HG02798 (cell line): ENCODE results near the gene DPF3.
"Not testable (repeated sequence)": the region's sequence is repeated elsewhere in the genome, so short reads cannot be mapped to it uniquely, and the experiment has no call there.

Experiments
- ATAC-seq: cut with Tn5 transposase; IDR thresholded peaks from one replicate; pipeline ENCODE4 v1.9.1; 2021; ENCODE audit warnings: mild to moderate bottlenecking; ENCODE audit not compliant: unreplicated experiment, poor library complexity

DPF3 gene

DNA sequence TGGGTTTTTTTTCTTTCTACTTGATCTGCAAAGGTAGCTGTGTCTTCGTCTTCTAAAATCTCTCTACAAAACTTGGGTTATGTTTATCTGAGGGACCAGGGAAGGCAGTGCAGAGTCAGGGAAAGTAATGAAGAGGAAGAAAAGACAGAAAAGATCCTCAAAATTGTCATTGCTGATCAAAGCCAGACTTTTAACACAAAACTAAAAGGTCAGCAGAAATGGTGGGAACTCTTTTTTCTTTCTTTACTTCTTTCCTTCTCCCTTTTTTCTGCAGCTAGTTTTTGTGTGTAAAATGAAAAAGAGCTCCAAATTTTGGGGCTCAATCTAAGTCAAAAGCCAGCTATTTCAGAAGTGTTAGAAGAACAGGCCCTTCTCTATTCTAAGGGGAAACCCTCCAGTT lies 11.9 kb downstream of the DPF3 start:
- no peak for ATAC-seq

DNA sequence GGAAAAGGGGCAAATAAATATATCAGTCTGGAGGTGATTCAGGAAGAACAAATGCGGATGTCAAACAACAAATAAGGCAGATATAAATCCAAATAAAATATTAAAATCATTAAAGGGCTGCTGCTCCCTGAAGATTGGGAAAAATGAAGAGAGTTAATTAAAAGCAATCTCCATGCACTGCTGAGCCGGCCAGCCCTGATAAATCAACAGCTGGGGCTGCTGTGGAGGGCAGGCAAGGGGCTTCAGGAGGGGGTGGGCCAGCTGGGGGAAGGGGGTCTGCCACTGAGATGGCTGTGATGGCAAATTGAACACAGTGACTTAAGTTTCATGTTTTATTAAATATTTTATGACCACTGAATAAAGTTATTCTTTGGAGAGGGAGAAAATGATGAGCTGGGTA lies 12.4 kb downstream of the DPF3 start:
- ATAC-seq, result no peak

DNA sequence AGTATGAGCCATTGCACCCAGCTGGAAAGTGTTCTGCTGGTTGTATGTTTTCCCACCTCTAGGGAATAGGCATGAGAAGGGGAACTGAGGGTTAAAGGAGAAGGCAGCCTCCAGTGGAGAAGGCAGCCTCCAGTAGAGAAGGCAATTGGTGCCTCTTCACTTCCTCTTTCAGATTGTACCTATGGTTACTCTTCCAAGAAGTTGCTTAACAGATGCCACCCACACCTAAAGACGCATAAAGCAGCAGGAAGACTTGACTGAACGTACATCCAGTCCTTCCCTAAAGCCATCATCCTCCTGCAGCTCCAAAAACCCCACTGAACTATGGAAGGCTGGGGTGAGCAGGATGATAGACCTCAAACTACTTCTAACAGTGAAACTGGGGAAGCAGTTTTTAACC lies 13.1 kb downstream of the DPF3 start:
- no peak for ATAC-seq

DNA sequence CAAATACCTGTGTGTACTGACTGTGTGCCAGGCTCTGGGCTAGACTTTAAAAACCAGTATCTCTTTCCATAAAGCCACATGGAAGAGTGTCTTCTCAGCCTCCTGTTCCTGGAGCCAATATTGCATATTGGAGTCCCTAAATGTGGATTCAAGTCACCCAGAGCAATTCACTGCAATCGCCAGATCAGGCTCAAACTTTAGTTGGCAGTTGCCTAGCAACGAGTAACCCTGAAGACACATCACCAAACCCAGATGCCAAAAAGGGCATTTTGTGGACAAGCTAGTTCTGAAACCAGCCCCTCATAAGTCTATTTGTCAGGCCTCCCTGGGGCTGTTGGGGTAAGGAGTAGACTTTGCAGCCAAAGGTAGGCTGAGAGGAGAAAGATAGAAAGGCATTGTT lies 13.7 kb downstream of the DPF3 start:
- ATAC-seq, result no peak

DNA sequence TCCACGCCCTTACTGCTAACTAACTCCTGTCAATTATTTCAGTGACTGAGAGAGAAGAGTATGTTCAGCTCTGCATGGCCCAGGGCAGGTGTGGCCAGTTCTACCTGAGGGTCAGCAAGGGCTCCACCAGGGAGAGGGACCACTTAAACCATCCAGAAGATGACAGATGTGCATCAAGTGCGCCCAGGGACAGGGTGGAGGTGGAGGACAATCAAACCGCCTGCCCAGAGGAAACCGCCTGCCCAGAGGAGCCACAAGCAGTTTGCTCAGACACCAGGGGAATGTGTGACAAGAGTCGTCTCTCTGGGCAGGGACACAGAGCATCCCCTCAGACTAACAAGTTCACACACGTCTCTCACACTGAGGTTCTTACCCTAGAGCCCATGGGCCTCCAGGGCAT lies 14.5 kb downstream of the DPF3 start:
- no peak for ATAC-seq

DNA sequence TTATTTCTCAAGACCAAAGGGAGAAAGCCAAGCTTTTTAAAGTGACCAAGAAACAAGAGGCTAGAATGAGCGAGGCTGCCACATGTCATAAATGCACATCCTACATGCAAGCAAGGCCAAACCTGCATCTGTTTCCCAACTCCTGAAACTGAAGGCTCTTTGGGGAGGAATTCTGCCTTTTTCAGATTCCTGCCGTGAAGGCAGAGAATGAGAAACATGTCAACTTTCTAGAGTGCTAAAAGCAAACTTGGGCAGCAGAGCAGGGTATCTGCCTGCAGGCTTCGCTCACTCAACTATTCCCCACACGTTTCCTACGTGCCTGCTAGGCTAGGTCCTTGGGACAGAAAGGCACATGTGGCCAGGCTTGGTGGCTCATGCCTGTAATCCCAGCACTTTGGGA lies 15.2 kb downstream of the DPF3 start:
- no peak for ATAC-seq

DNA sequence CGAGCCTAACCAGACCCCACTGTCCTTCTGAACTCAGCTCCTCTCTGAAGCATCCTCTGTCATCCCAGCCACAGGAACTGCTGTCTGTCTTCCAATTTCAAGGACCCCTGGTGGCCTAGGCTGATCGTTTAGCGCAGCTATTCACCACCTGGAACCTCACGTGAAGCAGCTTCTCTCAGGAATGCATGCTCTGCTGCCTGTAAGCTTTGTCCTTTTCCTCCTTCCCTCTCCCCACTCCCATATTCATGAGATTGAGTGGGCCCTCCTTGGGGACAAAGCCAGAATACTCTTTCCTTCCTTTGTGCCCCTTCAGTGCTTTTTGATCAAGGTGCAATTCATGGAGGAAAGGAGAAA lies 17.2 kb downstream of the DPF3 start:
- ATAC-seq, result no peak

DNA sequence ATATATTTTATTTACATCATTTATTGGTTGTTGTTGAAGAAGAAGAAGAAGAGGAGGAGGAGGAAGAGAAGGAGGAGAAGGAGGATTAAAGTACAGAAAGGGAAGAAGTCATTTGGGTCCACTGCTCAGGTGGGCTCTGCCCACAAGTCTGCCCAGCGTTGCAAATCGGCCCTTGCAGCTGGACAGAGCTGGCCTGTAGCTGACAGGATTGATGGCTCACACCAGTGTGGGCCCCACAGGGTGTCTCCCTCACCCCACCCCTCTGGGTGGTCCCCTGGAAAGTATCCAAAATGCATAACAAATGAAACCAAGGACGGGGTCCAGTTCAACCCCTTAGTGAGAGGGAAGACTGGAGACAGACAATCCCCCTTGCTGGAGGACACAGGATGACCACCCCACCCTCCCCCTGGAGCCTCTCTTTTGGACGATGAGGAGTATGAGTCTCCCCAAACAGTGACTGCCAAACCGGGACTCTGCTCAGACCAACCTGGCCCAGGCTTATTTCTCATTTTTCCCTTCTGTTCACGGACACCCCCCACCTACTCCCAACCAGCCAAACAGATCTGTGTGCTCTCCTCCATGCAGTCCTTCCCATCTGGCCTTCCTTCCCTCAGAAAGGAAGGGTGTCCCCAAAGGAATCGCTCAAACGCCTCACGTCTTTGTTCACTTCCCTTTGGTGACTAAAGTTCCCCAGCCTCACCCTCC lies 17.7 kb downstream of the DPF3 start:
- no peak for ATAC-seq

DNA sequence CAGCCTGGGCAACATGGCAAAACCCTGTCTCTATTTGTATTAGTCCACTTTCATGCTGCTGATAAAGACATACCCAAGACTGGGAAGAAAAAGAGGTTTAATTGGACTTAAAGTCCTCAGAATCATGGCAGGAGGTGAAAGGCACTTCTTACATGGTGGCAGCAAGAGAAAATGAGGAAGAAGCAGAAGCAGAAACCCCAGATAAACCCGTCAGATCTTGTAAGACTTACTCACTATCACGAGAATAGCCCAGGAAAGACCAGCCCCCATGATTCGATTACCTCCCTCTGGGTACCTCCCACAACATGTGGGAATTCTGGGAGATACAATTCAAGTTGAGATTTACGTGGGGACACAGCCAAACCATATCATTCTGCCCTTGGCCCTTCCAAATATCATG lies 23.0 kb downstream of the DPF3 start:
- ATAC-seq, result not testable (repeated sequence)

DNA sequence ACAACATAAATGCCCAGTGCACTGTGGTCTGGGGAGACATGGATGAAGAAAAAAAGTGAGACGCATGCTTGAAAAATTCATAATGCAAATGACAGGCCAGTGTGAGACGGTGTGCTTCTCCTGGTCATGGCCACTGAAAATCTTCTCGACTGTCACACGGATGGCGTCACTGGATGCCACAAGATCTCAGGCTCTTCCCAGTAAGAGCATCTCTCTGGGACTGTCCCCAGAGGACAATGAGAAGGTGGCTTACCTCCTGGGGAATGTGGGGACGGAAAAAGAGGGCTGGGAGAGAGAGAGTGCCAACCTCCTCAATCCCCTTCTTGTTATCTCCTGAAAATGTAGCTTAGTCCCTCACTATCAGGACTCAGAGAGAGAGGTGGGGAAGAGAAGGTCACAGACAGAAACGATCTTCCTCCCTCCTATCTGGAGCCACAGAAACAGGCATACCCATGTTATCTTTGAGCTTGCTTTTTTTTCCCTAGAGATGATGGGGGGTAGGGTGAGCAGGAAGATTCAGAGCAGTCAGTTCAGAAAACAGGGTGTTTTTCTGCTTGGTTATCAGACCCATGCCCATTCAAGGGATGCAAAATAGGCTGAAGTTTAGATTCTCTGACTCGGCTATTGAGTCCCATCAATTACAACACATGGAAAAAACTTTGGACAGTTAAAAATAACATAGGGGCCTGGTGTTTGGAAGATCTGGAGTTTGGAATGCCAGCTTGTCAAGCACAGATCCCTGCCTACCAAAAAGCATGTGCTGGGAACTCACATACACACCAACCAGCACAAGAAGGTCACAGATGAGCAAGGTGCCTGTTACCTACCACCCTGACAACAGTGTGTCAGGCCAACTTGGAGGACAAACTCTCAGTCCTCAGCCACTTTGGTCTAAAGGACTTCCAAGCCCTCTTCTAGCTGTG lies 24.2 kb downstream of the DPF3 start:
- no peak for ATAC-seq

DNA sequence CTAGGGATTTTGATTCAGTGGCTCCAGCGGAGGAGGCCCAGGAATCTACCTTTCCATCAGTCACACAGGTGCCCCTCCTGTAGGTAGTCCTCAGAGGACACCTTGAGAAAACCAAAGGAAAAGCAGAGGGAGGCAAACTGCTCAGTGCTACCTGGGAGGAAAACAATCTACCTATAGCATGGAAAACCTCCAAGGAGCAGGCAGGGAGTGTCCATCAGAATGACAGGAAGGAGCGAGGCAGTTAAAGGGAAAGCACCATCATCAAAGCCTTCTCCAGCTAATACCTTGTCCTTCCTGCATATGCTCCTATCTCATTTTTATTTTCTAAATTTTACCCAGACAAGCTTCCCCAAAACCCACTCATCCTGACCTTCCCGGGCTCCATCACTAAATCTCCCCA lies 25.4 kb downstream of the DPF3 start:
- ATAC-seq, result no peak

DNA sequence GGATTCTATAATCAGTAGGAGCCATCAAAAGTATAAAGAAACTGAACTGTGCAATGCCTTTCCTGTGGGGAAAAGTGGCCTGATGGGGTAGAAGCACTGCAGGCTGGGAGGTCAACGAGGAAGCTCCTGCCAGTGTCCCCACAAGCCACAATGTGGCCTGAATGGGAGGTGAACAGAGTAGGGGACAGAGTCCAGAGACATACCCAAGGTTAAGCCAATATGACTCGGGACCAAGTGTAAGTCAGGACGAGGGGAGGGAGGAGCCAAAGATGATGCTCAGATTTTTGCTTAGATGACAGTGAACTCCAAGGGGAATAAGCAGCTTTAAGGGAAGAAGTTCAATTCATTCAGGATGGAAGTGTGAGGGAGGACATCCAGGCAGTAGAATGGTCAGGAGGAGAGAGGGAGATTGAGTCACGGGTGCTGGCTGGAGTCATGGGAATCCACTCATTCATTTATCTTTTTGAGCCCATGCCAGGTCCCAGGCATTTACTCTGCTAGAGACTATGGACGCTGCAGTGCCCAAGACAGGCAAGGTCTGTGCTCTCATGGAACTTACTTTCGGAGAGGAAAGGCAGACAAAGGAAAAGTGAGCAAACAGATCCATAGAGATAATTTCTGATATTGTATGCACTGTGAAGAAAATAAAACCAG lies 29.1 kb downstream of the DPF3 start:
- no peak for ATAC-seq

DNA sequence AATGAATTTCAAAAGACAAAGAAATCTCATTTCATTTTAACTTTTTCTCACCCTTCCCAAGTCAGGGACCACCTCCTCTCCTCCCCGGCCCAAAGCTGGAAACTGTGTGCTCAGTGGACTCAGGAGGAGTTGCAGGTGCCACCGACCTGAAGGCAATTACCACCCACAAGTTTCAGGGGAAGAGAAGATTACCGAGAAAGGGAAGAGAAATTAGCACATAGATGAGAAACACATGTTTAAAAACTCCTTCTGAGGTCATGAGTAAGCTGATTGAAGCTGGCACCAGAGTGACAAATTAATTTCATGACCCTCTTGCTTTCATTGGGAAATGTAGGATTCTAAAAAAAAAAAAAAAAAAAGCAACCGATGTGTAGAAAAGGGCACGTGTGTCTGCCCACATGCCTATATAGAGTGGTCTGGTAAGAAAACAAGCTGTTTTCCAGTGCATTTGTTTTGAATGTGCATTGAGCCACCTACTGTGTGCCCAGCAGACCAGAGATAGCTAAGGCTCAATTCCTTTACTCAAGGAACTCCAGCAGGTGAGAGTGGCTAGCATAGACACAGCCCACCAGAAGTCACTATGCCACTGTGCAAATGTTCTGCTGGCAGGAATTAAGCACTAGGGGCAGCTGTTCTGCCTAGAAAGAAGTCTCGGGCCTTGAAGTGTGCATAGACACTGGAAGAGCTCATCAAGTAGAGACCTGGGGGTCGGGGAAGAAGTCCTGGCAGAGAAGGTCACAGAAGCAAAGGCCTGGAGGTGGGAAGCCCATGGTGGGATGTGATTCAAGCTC lies 30.5 kb downstream of the DPF3 start:
- ATAC-seq, result peak; percentile 80

DNA sequence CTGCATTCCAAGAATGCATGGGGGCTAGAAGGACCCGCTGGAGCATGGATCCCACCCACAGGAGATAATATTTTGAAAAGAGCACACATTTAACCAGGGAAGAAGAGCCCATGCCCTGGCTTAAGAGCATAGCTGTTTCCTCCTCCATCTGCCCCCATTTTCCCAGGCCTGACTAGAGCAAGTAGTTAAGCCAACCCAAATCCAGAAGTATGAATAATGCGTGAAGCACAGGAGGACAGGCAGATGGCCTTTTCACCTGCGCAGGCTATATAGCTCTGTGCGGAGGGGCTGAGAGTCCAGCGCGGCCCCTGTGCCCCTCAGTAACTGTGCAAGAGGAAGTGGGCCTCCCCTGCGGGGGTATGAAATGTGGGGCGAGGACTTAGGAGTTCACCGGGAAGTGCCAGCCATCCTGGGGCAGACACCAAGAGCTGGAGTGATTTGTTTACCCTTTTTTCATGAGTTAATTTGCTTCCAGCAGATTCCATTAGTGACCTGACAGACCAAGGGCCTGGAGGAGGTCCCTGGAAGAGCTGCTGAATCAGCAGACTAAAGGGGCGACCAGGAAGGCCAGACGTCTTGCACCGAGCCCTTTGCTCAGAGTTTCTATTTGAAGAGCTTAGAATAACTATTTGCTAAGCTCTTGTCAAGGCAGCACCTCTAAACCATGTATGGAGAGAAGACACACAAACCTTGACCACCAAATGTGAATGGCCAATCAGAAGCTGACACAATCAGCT lies 37.2 kb downstream of the DPF3 start:
- ATAC-seq, result no peak

DNA sequence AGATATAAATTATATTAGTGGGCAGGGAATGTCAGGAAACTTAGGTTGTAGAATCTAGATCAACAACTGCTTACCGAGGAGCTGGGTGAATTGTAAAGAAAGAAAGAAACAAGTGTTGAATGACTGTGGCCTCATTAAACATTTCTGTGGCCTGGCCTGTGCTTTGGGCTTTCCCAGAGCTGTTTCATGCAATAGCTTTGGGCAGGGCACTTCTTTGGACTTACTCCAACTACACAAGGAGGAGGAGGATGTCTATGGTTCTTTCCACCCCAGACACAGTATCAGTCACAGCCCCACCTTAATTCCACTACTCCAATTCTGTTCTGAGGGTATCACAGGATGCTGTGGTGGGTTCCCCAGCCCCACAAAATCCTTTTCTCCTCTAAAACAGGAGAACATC lies 38.0 kb downstream of the DPF3 start:
- ATAC-seq, result no peak

DNA sequence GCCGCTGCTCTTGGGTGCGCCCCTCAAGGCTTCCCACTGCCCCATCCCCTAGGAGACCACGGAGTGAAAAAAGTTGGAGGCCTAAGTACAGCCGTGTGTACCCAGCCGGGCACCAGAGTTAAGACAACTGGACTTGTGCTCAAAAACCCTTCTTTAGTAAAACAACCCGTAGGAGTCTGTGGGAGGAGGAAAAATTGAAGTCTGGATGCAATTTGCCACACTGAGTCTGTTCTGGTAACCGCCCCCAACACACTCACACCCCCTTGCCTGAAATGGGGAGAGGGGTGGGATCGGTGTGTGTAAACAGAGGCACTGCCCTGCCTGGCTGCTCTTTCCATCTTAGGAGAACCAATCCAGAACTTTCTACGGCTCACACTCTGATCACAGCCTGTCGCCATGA lies 41.7 kb downstream of the DPF3 start:
- no peak for ATAC-seq

DNA sequence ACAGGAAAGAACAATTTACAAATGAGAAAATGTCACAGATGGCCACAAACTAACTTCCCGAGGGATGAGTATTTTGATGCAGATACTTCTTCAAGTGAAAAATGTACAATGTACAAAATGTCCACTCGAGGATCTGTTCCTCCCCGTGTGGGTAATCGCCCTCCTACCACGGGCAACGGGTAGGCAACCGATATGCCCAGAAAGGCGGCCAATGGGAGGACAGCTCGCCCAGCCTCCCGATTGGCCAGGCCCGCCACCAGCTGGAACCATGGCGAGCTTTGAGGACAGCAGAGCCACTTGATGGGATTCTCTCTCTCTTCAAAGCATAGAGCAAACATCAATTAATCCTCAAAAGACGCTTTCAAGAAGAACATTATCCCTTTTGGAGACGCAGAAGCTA lies 42.3 kb downstream of the DPF3 start:
- ATAC-seq, result no peak

DNA sequence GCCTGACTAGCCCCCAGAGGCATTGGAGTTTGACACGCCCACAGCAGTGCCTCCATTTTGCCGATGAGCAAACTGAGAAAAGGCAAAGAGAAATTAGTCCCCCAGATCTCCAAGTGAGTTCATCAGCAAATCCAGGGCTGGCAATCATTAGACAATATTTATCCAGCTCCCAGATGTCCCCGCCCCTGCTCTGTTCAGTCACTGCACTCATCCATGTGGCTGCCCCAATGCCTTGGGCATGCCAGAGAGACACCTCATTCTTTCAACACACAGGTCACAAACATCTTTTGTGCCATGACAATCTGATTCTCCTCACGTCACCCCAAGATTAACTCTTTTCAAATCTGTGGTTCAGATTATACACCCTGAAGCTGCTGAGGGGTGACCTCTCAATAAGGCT lies 43.5 kb downstream of the DPF3 start:
- no peak for ATAC-seq

DNA sequence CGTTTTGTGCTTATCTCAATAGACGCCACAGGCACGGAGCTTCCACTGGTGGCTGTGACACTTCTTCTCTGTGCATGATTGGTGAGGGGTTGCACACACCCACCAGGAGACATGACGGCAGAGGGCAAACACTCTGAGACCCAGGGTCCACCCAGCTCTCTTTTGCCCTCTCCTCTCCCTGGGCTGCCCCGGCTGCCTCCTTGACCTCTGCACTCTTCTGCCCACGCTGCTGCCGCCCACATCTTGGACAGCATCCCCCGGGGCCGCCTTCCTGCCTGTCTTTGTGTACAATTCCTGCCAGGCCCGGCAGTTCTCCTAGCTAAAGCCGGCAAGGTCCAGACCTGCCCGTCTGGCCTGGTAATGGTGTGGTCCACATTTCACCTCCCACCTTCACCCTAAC lies 44.7 kb downstream of the DPF3 start:
- no peak for ATAC-seq

DNA sequence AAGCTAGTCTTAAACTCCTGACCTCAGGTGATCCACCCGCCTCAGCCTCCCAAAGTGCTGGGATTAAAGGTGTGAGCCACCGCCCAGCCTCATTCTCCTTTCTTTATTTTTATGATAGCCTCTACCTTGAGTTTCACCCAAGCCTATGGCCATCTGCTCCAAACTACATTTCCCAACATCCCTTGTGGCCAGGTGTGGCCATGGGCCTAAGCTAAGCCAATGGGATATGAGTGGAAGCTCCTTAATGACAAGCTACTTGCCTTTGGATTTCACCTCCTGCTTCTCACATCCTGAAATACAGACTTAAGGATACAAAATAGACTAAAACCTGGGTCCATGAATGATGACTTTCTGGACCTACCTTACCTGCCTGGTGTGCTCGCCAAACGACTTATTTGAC lies 46.2 kb downstream of the DPF3 start:
- no peak for ATAC-seq
